Midbrain (tissue), 1 donor: ENCODE data around the gene TAF15.

ENCODE experiments used
- DNase-seq: peaks from one replicate; lab custom pipeline; 2025; lab: John Stamatoyannopoulos, UW

Gene TAF15

GRCh38 chr17:35808962-35809854 is at the start of gene TAF15:
TAF15 (plus strand) TSS chr17:35809484; CDS start chr17:35809570, 86 bp downstream.
- peak; percentile 98 for DNase-seq

- DNase-seq: no peak
These were observed 48.7 kb upstream of the TAF15 start, which contains the start of gene C17orf50 for GRCh38 chr17:35760587-35760986. C17orf50 (plus strand) TSS chr17:35760887; CDS start chr17:35760942, 55 bp downstream.

GRCh38 chr17:35761601-35762000 is 47.7 kb upstream of the TAF15 start:
- no peak for DNase-seq

DNA sequence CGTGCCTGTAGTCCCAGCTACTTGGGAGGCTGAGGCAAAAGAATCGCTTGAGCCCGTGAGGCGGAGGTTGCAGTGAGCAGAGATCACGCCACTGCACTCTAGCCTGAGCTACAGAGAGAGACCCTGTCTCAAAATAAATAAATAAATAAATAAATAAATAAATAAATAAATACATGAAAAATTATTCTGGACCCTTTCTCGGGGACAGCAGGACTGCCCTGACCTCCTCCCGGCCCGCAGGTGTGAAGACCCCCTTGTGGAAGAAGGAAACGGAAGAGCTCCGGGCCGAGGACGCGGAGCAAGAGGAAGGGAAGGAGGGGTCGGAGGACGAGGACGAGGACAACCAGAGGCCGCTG is 45.5 kb upstream of the TAF15 start:
- DNase-seq: no peak

- peak; percentile 89 for DNase-seq
These were observed 44.9 kb upstream of the TAF15 start for GRCh38 chr17:35764123-35764991.

- no peak for DNase-seq
These were observed 44.1 kb upstream of the TAF15 start for GRCh38 chr17:35765086-35765710.

DNA sequence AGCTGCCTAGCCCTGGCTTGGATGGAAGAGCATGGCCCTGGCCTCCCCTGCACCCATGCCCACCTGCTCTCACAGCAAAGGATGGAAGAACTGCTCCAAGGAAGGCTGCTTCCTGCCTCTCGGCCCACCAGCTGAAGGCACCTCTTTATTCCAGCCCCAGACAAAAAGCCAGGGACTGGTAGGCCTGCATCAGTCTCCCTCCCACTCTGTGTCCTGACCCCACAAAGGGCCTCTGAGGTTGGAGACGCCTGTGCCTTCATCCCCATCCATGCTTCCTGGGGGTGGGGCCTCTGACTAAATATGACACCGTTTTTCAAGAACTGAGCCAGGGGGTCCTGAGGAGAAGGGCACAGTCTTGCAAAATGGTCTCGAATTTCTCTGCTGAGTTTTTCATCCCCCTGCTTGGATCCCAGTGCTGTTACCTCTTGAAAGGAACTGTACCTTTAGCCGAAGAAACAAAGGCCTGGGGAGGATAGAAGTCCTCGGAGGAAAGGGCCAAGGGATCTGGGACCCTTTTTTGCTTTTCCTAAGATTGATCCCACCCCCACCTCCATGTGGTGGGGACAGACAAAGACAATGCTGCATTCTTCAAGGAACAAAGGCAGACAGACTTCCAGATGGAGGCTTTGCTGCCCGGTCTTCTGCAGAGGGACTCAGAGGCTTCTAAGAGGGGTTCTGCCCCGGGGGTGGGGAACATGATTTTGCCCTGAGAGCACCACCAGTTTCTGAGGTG is 43.4 kb upstream of the TAF15 start:
- no peak for DNase-seq

- no peak for DNase-seq
These were observed 42.8 kb upstream of the TAF15 start for GRCh38 chr17:35766489-35766877.

DNA sequence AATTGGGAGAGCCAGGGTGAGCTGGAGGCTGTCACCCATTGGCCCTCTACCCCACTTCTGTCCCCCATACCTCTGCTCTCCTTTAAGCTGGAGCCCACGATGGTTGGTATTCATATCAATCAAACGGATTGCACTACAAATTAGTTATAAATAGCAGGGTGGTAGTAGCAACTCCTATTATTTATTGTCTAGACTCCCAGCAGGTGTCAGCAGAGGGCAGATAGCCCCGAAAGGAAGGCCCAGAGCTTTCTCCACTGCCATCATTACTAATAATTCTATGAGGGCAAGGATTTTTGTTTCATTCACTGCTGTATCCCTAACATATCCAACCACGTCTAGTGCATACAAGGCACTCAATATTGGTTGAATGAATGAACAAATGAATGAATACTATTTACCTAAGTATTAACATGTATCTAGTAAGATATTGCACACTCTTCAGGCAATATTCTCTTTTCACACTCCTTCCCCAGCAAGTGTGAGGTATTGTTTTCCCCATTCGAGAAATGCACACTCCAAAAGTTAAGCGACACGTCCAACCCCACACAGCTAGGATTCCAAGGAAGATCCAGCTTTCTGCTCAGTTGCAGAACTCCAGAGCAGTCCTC is 42.3 kb upstream of the TAF15 start:
- no peak for DNase-seq

GRCh38 chr17:35768797-35769196 is 40.5 kb upstream of the TAF15 start:
- DNase-seq: no peak

DNA sequence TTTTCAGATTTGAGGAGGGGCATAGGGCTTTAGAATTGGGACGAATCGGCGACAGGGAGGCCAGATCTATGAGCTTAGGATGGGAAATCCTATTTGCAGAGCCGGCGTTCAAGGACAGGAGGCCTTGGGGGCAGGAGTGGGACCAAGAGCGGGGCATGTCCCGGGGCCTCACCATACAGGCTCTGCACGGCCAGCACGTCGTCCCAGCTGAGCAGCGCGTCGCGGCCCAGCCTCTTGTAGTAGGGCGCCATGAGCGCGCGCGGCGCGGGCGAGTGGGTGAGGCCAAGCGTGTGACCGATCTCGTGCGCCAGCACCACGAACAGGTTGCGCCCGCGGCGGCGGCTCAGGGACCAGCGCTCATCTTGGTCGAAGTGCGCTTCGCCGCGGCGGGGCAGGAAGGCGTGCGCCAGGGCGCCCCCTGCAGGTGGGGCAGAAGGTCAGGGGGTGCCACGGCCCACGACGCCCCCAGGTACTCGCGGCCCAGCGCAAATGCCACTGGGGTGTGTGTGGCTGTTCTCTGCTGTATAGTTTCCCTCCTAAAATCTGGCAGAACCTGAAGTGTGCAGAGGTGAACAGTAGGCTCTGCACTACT is 39.3 kb upstream of the TAF15 start:
- DNase-seq: no peak

- no peak for DNase-seq
These were observed 36.2 kb upstream of the TAF15 start for GRCh38 chr17:35773129-35773528.

DNA sequence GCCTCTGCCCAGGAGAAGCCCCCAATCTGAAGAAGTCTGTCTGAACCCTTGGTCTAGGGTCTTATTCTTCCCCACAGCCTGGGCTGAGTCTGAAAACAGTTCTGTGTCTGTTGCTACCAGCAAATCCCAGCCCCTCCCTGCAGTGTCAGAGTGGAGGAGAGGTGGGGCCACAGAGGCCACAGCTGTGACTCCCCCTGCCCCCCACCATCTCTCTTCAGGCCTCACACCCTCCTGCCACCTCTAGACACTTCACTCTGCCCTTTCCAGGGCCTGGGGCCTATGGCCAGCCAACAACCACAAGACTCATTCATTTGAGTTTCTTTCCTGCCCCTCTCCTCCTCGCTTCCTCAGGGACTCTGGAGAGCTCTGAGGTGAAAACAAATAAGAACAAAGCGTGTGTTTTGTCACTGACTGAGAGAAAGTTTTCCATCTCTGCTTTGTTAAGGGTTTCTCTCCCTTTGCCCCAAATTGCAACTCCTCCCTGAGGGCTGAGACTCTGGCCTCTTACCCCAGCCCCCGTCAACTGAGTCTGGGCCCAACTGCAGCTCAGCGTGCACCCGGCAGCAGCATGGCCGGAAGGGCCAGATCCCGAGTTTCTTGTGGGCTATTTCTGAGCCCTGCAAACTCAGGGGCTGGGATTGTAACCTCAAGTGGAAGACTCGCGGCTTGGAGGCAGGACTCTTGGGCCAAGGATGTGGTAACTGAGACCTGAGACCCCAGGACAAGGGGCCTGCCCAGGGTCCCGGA is 35.4 kb upstream of the TAF15 start:
- DNase-seq: no peak

DNA sequence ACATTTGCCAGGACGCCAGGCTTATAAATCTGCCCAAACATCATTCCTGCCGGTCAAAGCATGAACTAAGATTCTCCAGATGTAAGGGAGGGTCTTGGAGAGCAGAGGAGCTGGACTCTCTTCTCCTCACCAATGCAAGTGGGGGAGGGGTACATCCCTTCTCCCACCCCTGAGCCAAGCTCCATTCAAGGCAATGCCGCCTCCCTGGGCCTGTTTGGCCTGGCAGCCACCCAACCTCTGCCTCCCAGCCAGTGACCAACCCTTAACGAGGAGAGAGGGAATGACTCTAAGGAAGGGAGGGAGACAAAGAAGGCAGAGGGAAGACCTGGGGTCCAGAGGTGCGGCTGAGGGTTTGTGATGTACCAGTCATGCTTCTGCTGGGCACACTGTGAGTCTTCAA is 34.8 kb upstream of the TAF15 start:
- DNase-seq: peak; percentile 65

DNA sequence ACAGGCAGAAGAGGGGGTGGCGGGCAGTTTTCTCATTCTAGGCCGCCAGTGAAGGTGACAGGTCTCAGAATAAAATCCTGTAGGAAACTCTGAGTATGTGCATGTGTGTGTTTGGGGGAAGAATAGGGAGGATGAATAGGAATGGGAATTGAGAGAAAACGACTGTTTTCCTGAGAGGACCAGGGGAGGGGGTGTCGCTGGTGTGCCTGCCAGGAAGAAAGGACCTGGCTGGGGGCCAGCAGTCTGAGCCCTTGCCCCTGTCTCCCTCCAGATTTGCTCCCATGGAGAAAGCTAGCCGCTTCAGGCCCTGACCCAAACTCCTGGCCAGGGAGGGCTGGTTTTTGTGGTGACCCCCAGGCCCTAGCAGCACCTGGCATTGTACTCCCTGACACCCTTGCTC is 34.2 kb upstream of the TAF15 start:
- no peak for DNase-seq

DNA sequence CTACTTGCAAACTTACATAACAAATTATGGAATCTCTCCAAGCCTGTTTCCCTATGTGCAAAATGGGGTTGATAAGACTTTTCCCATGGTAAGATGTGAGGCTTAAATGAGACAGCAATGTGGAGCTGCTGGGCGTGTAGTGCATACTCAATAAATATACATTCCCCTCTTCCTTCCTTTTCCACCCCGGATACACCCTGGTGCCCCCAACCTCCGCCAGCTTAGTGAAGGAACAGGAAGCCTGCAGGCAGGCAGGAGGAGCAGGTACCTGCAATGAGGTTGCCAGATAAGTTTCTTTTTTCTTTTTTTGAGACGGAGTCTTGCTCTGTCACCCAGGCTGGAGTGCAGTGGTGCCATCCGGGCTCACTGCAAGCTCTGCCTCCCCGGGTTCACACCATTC is 33.7 kb upstream of the TAF15 start:
- DNase-seq: no peak

DNA sequence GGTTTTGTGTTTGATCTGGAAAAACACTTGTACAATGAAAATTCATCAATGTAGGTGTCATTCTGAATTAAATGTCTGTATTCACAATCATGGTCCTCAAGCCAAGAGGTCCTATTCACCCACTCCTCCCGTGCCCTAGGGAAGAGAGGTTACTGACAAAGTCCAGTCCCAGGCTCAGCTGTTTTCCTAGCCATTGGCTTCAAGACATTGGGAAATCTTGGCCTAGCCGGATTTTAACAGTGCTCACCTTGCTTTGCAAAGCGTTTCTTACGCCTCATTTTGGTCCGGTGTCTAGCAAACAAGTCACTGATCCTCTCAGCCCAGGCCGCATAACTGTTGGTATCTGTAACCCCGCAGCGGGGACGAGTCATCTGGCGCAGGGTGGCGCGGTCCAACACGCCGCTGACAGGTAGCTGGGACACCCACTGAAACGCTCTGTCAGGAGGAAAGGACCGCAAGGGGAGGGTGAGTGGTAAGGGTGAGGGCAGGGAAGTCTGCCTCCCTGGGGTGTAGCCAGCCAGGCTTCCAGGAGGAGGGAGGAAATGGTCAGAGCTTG is 30.6 kb upstream of the TAF15 start:
- no peak for DNase-seq

- DNase-seq: no peak
These were observed 28.3 kb upstream of the TAF15 start for GRCh38 chr17:35780950-35781349.

GRCh38 chr17:35784895-35785294 is 24.4 kb upstream of the TAF15 start:
- DNase-seq: no peak

- DNase-seq: no peak
These were observed 22.3 kb upstream of the TAF15 start for GRCh38 chr17:35786941-35787432.
